Transverse colon (tissue), 3 donors: Measurements from ENCODE around the gene MCTP2.

ENCODE experiments used
- POLR2A ChIP-seq: fragments of 450-650 bp; IDR thresholded peaks from one replicate; pipeline ENCODE4 v1.6.1; 2016; ENCODE audit warnings: antibody characterized with exemption, mild to moderate bottlenecking, moderate library complexity
- TF ChIP-seq, protein P1 (sequence below), 5 experiments: fragments of 200-600 bp in 3 of 5; fragments of 450-650 bp in 2 of 5; sonication (generic) in 3 of 5; IDR thresholded peaks; 1 replicate in 2 of 5; 2 replicates in 3 of 5; pipeline ENCODE4 v1.5.1; 2016 to 2017; ENCODE audit warnings: antibody characterized with exemption in 5 of 5, inconsistent platforms in 3 of 5, mild to moderate bottlenecking in 2 of 5, moderate library complexity in 1 of 5

- TF ChIP-seq, protein P1, sequence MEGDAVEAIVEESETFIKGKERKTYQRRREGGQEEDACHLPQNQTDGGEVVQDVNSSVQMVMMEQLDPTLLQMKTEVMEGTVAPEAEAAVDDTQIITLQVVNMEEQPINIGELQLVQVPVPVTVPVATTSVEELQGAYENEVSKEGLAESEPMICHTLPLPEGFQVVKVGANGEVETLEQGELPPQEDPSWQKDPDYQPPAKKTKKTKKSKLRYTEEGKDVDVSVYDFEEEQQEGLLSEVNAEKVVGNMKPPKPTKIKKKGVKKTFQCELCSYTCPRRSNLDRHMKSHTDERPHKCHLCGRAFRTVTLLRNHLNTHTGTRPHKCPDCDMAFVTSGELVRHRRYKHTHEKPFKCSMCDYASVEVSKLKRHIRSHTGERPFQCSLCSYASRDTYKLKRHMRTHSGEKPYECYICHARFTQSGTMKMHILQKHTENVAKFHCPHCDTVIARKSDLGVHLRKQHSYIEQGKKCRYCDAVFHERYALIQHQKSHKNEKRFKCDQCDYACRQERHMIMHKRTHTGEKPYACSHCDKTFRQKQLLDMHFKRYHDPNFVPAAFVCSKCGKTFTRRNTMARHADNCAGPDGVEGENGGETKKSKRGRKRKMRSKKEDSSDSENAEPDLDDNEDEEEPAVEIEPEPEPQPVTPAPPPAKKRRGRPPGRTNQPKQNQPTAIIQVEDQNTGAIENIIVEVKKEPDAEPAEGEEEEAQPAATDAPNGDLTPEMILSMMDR (IDR thresholded peaks at IDR 0.05), result no peak
- TF ChIP-seq POLR2A, result no peak
Observed at GRCh38 chr15:94367726-94368535, 136.6 kb downstream of the MCTP2 start.
